HG03025 (cell line): ENCODE results near the gene LBHD2.
"Not testable (repeated sequence)": the region's sequence is repeated elsewhere in the genome, so short reads cannot be mapped to it uniquely, and the experiment has no call there.

Experiments
- ATAC-seq: cut with Tn5 transposase; IDR thresholded peaks from one replicate; pipeline ENCODE4 v1.9.1; 2021; ENCODE audit warnings: mild to moderate bottlenecking, moderate library complexity; ENCODE audit not compliant: unreplicated experiment, low FRiP score

Gene LBHD2

DNA sequence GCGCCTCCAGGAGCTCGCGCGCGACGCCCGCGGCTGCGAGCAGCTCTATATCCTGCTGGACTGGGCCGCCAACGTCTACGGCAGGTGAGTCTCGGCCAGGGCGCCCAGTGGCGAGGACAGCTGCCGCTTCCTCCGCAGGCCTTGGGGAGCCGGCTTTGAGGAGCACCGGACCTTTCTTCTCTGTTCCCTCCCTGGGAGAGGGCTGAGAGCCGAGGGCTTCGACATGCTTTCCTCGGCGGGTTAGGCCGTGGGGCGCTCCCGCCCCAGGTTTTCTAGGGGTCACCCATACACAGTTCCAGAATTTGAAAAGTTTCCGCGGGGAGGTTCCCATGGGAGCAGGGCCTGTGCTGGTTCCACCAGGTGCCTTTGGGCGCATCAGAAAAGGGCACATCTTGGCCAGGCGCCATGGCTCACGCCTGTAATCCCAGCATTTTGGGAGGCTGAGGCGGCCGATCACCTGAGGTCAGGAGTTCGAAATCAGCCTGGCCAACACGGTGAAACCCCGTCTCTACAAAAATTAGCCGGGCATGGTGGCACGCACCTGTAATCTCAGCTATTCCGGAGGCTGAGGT, 18.8 kb downstream of the LBHD2 start:
- ATAC-seq, result no peak

GRCh38 chr14:103103461-103104388, 19.7 kb downstream of the LBHD2 start:
- ATAC-seq, result no peak

GRCh38 chr14:103104389-103104653, 20.3 kb downstream of the LBHD2 start:
- ATAC-seq, result no peak

DNA sequence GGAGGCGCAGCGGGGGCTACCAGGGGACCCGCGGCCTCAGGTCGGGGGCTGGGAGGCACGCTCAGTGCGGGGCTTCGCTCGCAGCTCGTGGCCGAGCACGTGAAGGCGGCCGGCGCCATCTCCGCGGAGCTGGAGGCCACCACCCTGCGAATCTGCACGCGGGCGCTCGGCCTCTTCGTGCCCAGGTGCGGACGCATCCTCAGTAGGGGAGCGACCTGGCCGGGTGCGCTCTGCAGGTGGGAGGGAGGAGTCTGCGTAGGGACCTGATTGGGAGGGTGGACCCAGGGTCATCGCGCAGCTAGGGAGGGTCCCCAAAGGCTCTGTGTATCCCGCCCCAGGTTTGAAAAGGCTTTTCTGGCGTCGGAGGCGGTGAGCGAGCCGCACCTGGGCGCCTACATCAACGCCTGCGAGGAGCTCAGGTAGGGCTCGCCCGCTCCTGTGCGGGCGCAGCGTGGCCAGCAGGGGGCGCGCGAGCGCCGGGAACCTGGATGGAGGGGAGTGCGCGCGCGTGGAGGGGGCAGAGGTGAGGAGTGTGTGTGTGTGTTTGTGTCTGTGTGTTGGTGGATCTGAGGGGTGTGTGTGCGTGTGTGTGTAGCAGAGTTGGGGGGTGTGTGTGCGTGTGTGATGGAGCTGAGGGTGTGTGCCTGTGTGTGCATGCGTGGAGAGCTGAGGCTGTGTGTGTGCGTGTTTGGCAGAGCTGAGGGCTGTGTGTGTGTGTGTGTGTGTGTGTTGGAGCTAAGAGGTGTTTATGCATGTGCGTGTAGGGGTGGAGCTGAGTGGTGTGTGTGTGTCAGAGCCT, 20.8 kb downstream of the LBHD2 start:
- no peak for ATAC-seq

DNA sequence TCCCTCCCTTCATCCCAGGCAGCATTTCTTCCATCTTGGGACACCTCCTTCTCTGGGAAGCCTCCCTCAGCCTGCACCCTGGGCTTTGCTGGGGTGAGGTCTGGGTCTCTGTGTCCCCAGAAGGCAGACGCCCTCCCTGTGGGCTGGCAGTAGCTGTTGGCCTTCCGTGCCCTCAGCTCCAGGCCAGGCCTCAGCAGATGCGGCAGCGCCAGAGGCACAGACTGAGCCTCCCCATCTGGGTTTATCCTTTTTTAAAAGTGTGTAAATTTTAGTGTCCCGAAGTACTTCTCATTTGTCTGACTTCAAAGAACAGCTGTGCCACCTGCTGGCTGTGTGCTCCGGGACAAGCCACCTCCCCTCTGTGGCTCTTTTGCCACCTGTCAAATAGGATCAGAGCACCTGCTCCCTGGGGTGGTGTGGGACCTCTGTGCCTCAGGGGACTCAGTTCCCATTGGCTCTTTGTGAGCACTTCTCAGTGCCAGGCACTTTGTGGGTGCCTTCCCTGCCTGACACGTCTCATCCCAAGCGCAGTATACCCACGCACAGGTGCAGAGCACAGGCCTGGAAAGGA, 21.7 kb downstream of the LBHD2 start:
- ATAC-seq, result no peak

GRCh38 chr14:103107455-103107854, 23.4 kb downstream of the LBHD2 start:
- no peak for ATAC-seq

GRCh38 chr14:103107941-103108748, 24.1 kb downstream of the LBHD2 start:
- ATAC-seq, result no peak

DNA sequence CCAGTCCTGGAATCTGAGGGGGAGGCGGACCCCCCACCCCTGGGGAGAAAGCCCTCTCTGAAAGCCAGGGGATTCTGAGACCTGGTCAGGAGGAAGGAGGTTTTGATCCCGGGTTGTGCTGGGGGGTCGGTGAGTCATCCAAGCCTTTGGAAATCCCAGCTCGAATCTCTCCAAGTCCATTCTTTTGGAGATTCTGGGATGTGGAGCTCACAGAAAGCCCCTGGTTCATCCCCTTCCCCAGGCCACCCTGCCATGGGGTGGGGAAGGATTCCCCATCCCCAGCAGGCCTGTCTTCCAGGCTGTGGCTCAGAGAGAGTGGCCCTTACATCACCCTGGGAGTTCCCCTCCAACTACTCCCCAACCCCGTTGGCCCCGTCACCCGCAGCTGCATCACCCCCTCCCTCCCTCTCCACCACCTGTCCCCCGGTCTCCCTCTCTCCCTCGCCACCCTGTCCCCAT, 24.8 kb downstream of the LBHD2 start:
- ATAC-seq, result no peak

GRCh38 chr14:103109535-103110441, 25.8 kb downstream of the LBHD2 start:
- no peak for ATAC-seq

DNA sequence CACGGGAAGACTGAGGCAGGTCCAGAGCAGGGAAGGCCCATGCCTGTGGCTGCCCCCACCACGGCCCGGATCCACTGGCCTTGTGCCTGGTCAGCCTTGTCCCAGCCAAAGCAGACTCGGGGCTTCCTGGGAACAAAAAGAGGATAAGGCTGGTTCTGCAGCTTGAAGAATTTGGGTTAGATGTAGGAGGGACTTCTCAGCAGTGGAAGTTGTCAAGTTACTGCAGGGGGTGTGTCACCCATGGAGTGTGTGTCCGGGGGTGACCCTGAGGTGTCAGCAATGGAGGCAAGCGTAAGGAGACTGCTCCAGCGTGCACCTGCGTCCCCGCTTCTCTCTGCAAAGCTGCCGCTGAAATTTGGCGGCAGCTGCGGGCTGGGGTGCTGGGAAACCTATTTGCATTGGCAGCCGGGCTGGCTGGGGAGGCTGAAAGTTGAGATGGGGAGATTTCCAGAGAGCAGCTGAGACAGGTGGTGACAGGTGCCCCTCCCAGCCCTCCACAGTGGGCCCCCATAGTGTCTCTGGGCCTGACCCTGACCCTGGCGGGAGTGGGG, 26.7 kb downstream of the LBHD2 start:
- no peak for ATAC-seq

DNA sequence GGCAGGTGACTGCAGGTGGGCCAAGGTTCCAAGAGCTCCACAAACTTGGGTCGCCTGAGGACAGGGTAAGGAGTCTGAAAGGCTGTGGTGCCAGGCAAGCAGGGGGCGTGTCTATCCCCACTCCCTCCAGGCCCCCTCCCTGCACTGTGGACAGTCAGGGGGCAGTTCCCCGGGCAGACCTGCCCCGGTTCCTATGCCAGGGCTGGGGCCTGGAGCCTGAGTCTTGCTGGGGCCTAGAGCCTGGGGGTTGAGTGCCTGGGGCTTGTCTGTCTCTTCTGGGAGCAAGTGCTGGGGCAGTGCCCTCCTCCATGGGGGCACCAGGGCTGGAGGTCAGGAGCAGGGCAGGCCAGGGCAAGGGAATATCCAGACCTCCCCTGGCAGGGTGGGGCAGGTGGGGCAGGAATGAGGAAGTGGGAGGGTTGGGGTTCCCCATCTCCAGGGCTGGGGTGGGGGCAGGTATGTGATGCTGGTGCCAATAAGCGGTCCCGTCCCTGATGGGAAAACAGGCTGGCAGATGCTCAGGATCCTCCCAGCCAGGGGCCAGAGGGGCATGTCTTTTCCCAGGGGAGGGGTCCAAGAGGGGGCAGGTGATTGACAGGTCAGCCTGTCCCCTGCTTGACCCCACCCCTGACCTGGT, 27.3 kb downstream of the LBHD2 start:
- ATAC-seq, result no peak

GRCh38 chr14:103112400-103113243, 28.6 kb downstream of the LBHD2 start:
- ATAC-seq, result no peak

GRCh38 chr14:103113303-103113702, 29.3 kb downstream of the LBHD2 start:
- ATAC-seq, result no peak

DNA sequence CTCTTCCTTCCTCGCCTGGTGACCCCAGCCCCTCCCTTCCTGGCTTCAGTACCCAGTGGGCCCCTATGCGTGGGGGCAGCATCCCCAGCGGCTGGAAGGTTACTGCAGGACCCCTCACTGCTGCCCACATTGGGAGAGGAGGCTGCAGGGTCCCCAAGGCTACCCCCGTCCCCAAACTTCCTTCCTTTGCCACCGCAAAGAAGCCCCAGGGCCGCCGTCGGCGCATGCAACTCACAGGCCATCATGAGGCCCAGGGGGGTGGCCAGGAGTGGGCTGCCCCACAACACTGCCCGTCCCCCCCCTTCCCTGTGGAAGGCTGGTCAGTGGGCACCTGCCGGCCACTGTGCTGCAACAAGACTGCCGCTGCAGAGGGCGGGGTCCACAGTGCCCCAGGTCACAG, 29.8 kb downstream of the LBHD2 start:
- no peak for ATAC-seq

DNA sequence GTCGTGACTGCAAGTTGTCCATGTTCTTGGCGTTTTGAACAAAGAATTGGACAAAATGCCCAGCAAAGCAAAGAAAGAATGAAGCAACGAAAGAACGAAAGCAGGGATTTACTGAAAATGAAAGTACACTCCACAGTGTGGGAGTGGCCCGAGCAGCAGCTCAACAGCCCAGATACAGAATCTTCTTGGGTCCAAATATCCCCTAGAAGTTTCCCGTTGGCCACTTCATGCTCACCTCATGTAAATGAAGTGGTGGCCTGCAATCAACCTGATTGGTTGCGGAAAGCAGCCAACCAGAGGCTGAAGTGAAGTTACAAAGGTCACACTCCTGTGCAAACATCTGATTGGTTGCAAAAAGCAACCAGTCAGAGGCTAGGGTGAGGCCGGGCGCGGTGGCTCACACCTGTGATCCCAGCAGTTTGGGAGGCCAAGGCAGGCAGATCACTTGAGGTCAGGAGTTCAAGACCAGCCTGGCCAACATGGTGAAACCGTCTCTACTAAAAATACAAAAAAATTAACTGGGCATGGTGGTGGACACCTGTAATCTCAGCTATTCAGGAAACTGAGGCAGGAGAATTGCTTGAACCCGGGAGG, 31.2 kb downstream of the LBHD2 start:
- not testable (repeated sequence) for ATAC-seq

DNA sequence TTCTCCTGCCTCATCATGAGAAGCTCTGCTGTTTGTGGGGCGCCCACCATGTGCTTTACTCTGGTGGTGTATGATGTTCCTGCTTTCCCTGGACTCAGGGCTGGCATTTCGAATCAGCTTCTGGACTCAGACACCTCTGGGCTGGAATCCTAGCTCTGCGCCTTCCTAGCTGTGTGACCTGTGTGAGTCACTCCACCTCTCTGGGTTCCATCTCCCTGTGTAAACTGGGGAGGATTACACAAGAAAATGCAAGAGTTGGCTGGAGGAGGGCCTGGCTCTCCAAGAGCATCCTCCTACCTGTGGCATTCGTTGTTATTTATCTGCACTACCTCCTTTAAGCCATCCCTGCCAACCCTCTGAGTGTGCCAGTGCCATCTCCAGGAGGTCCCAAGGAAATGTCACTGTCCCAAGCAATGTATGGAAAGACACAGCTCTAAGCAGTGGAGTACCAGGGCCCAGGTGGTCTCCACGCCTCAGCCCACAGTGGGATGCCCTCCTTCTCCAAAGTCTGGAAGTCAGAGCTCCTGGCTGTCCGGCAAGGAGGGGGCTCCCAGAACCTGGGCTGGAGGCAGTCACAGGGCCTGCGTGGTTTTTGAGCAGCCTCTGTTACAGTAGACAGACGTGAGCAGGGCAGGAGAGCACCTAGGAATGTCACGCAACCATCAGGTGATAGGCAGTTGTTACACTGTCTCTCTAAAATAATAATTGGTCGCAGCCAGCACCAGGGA, 32.0 kb downstream of the LBHD2 start:
- no peak for ATAC-seq

GRCh38 chr14:103116636-103117035, 32.6 kb downstream of the LBHD2 start:
- ATAC-seq, result no peak
